ENCODE measurements around the gene EIPR1. TPM values are rescaled to one million over a fixed set of nuclear protein-coding genes. Genes with fewer than 3 reads are reported as not detected.
"Not testable (repeated sequence)": the region's sequence is repeated elsewhere in the genome, so short reads cannot be mapped to it uniquely, and the experiment has no call there.

Gene EIPR1
- total RNA-seq, 1 donor from 2014 or later: 52.9 TPM

DNA sequence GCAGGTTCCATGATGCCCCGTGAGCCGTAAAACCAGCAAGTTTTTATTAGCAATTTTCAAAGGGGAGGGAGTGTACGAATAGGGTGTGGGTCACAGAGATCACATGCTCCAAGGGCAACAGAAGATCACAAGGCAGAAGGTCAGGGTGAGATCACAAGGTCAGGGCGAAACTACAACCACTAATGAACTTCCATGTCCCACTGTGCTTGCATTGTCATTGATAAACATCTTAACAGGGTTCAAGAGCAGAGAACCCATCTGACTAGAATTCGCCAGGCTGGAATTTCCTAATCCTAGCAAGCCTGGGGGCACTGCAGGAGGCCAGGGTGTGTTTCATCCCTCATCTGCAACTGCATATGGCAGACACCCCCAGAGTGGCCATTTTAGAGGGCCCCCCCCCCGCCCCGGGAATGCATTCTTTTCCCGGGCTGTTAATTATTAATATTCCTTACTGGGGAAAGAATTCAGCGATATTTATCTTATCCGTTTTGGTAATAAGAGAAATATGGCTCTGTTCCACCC, 178.9 kb downstream of the EIPR1 start:
- not testable (repeated sequence) for DNase-seq (ENCODE audit: low read depth)

GRCh38 chr2:3198119-3198518, 179.5 kb downstream of the EIPR1 start:
- no peak for DNase-seq (ENCODE audit: low read depth)

DNA sequence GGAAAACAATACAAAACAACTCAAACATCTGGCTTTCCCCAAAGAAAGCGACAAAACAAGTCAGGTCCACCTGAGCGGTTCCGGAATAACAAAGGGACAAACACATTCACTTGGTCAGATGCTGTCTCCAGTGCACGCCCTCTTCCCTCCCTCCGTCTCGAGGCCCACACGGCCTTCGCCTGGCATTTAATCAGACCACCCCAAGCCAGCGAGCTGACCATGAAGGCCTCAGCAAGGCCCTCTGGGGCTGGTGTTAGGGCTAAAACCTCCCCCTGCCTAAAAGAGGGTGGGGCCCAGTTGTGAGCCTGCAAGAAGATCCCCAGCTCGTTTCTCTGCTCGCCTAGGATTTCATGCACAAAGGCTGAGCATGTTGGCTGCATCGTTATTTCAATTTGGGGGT, 180.3 kb downstream of the EIPR1 start:
- DNase-seq (ENCODE audit: low read depth): no peak

DNA sequence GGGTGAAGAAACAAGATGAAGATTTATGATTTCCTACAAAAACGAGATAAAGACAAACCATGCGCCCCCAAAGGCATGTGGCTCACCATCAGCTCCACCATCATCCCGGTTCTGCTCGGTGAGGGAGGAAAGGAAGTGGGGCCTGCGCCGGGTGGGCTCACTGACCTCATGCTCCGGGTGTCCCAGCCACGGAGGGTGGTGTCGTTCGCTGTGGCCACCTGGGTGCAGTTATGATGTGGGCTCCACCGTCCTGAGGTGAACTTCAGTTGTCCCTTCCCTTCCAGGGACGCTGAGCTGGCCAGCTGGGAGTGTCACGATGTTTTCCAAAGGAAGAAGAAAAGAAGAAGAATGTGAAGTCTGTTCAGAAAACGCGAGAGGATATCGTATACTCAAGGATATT, 180.9 kb downstream of the EIPR1 start:
- DNase-seq (ENCODE audit: low read depth): no peak

DNA sequence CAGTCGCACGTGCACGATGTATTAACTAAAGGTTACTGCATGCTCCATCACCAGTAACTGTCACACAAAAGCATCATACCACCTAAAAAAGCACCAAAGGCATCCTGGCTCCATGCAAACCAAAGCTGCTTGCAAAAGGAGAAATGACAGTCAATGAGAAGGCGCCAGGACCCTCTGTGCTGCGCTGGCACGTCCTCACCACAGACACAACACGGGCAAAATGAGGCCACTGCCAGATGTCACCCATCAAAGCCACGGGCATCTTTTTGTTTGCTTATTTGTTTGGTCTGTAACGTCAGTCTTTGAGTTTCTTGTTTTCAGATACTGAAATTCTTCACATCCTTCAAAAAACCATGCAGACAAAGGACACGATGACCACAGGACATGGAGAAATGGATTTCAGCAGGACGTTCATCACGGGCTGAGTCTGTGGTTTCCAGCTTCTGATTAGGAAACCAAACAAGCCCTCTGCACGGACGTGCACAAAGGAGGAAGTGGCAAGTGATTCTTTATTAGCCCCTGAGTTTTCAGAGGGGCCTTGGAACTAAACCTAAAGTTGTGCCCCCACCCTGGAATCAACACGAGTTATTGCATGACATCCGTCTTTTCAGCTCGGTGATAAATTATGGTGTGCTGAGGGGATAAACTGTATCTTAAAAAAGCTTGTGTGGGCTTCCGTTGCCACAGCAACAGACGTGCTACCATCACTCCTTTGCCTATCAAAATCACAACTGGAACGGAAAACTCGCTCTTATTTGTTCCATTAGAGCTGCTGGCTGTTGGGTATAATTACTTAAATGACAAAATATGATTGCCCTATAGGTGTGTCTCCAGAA, 181.8 kb downstream of the EIPR1 start:
- no peak for DNase-seq (ENCODE audit: low read depth)

DNA sequence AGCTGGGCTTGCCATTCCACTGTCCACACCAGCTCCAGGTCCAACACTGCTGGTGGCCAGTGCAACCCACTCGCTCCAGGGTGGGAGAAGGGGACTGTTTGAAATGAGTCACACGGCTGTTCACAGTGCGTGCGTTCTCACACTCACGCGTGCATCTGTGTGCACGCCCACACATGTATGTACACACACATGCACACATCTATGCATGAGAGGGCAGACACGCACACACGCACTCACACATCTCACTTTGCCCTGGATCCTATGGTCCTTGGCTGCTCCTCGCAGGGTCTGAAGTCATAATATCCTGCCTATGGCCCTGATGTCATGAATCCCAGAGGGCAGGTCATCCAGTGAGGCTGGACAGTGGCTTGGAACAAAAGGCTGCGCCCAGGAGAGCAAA, 182.8 kb downstream of the EIPR1 start:
- no peak for DNase-seq (ENCODE audit: low read depth)

GRCh38 chr2:3193443-3194330, 183.9 kb downstream of the EIPR1 start:
- peak; percentile 84 for DNase-seq (ENCODE audit: low read depth)

DNA sequence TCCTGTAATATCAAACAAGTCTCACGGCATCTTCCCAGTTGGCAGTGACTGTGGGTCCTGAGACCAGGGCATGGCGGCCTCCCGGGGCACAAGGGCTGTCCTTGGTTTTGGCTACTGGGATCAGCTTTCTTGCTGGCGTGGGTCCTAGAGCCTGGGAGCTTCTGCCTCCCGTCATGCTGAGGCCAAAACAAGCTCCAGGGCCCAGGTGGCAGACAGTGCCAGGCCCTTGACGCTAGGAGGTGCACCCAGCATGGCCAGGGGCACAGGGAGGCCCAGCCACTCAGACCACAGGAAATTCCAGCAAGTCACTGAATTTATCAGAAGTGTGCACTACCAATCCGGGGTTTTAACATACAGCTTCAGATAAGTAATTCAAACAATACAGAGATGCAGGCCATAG, 184.7 kb downstream of the EIPR1 start:
- DNase-seq (ENCODE audit: low read depth): peak; percentile 89

DNA sequence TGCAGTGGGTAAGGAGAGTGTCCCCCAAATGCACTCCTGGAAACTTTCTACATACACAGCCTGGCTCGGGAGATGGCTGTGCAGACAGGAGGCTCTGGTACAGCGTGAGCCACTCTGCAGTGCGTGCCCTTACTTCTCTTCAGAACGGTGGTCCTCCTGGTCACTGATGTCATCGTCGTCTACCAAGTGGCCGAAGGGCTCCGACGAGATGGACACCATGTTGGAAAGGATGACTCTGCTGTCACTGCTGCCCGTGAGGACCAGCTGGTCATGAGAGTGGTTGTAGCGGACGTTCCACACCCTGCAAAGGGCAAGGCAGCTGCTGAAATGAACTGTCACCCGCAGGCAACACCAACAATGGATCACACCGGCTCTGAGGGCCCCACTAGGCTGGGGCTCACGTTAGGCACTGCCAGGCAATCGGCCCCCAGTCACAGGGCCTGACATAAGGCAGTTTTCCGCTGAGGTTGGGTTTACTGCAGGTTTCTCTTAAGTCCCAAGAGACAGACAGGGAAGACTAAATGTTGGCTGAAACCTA, 185.3 kb downstream of the EIPR1 start:
- DNase-seq (ENCODE audit: low read depth): peak; percentile 10

DNA sequence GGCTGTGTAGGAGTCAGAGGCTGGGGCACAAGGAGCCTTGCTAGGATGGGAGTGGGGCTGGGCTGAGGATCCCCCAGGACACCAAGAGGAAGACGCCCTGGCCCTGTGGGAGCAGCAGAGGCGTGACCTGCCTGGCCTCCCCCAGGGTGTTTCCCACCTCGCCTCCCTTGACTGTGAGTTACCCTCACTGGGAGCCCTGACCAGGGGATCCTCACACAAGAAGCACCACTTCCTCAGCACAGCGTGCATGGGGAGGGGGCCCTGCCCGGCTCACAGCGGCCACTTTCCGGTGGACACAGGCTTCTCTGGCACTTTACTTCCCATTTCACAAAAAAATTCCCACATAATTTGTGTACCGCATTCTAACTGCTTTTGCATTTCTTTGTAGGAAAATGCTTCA, 187.7 kb downstream of the EIPR1 start:
- no peak for DNase-seq (ENCODE audit: low read depth)

- peak; percentile 11 for DNase-seq (ENCODE audit: low read depth)
Observed at GRCh38 chr2:3189076-3189591, 188.5 kb downstream of the EIPR1 start.

DNA sequence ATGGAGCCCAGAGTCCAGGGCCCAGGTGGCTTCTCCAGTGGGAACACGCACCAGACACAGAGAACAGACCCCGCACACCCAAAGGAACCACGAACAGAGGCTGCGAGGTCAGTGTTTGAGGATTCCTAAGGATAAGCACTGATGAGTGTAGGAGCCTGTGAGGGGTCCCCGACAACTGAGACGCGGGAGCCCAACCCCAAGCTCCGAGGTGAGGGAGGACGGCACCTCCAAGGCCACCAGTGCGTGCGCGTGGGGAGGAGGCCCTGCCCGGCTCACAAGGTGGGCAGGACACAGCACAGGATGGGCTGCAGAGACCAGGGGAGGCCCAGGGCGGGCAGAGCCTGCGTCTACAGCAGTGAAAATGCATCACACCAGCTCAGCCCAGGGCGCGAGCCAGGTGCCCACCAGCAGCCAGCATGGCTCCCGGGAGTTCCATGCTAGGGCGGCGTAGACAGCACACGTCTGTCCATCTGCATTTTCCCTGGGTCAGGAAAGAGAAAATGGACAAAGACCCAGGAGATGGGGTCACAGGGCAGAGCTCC, 189.1 kb downstream of the EIPR1 start:
- no peak for DNase-seq (ENCODE audit: low read depth)

GRCh38 chr2:3187467-3187866, 190.2 kb downstream of the EIPR1 start:
- no peak for DNase-seq (ENCODE audit: low read depth)

GRCh38 chr2:3186766-3187165, 190.9 kb downstream of the EIPR1 start:
- no peak for DNase-seq (ENCODE audit: low read depth)

DNA sequence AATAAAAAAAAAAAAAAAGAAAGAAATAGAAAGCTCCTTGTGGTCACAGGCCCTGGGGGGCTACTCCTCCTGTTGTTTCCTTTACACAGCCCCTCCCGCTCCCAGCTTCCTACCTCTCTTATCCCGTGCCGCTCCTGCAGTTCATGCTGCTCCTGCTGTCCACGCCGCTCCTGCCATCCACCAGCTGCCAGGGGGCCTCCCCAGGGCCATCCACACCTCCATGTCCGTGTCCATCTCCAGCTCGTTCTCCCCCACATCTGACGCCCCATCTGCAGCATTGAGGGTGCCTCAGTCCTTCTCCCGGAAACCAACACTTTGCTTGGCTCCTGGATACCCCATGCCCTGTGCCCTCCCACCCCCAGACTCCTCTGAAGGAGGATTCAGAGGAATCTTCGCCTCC, 191.7 kb downstream of the EIPR1 start:
- no peak for DNase-seq (ENCODE audit: low read depth)

GRCh38 chr2:3185256-3185655, 192.4 kb downstream of the EIPR1 start:
- no peak for DNase-seq (ENCODE audit: low read depth)

DNA sequence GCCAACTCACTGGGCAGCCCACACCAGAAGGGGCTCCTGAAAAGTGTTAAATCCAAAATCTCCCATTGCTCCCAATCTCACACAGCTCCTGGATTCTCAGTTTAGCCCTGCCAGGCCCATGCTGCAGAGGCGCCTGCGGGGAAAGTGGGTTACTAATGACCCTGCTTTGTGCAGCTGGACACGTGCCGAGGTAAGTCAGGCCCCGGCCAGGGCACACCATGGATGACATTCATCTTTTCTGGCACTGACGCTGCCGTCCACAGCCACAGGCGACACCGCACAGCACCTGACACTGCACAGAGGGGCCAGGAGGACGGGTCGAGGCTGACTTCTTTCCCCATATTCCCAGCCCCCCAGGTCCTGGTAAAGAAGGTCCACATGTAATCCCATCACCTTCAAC, 193.5 kb downstream of the EIPR1 start:
- DNase-seq (ENCODE audit: low read depth): no peak

GRCh38 chr2:3183766-3184165, 193.9 kb downstream of the EIPR1 start:
- DNase-seq (ENCODE audit: low read depth): no peak

- no peak for DNase-seq (ENCODE audit: low read depth)
Observed at GRCh38 chr2:3182848-3183247, 194.8 kb downstream of the EIPR1 start.

DNA sequence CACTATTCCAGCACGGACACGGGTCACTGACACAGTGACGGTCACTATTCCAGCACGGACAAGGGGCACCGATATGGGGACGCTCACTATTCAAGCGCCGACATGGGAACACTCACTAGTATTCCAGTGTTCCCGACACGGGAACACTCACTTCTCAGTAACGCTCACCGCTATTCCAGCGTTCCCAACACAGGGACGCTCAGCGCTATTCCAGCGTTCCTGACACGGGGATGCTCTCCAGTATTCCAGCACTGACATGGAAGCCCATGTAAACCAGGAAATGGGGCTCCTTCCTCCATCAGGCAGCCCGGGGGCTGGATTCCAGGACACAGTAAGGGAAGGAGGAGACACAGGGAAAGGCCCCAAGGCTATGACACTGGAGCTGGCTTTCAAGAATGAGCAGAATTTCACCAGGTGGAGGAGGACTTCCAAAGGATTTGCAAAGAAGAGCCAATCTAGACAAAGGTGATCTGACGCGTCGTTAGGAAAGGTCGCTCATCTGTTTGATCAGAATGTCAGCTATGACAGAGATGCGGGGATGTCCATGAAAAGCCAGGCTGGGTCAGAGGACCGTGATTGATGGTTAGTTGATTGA, 196.1 kb downstream of the EIPR1 start:
- no peak for DNase-seq (ENCODE audit: low read depth)

DNA sequence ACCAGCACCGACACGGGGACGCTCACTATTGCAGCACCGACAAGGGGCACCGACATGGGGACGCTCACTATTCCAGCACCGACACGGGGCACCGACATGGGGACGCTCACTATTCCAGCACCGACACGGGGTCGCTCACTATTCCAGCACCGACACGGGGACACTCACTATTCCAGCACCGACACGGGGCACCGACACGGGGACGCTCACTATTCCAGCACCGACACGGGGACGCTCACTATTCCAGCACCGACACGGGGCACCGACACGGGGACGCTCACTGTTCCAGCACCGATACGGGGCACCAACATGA, 196.8 kb downstream of the EIPR1 start:
- DNase-seq (ENCODE audit: low read depth): not testable (repeated sequence)

Data from myocyte (in vitro differentiated cells).